ENCODE measurements around the gene MASP2.

- TF ChIP-seq POLR2A (IDR thresholded peaks at IDR 0.05; ENCODE audit: control extremely low read depth in 1 of 2, low read depth in 2 of 2, low read length in 2 of 2): no peak
- TF ChIP-seq, protein P1, sequence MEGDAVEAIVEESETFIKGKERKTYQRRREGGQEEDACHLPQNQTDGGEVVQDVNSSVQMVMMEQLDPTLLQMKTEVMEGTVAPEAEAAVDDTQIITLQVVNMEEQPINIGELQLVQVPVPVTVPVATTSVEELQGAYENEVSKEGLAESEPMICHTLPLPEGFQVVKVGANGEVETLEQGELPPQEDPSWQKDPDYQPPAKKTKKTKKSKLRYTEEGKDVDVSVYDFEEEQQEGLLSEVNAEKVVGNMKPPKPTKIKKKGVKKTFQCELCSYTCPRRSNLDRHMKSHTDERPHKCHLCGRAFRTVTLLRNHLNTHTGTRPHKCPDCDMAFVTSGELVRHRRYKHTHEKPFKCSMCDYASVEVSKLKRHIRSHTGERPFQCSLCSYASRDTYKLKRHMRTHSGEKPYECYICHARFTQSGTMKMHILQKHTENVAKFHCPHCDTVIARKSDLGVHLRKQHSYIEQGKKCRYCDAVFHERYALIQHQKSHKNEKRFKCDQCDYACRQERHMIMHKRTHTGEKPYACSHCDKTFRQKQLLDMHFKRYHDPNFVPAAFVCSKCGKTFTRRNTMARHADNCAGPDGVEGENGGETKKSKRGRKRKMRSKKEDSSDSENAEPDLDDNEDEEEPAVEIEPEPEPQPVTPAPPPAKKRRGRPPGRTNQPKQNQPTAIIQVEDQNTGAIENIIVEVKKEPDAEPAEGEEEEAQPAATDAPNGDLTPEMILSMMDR (IDR thresholded peaks at IDR 0.05; ENCODE audit: control extremely low read depth in 1 of 3, insufficient read depth in 1 of 3, low read depth in 1 of 3, low read length in 3 of 3): no peak
These were observed 66.0 kb downstream of the MASP2 start for GRCh38 chr1:10980841-10981727.
